ENCODE data around the gene JAKMIP3.

DNA sequence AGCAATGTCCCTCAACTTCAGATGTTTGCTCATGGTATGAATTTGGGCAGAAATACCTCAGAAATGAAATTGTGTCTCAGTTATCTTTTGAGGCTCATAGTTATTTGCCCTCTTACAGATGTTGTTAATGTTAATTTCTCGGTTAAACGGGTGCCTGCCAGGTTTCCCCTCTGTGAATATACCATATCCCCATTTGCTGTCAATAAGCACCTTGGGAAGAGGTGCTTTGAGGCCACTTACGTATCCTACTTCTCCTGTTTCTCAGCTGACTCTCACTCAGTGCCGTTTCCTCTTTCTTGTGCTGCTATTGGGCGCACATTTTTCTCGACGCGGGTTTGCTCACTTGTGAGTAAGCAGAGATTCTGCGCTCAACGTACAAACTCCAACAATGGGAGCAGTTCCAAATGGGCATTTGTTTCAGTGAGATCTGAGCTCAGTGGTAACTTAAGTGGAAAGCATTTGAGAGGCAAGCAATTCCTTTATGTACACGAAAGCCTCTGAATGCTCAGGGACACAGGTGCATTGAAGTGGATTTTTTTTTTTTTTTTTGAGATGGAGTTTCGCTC lies 34.8 kb upstream of the JAKMIP3 start:
- TF ChIP-seq, protein P1, sequence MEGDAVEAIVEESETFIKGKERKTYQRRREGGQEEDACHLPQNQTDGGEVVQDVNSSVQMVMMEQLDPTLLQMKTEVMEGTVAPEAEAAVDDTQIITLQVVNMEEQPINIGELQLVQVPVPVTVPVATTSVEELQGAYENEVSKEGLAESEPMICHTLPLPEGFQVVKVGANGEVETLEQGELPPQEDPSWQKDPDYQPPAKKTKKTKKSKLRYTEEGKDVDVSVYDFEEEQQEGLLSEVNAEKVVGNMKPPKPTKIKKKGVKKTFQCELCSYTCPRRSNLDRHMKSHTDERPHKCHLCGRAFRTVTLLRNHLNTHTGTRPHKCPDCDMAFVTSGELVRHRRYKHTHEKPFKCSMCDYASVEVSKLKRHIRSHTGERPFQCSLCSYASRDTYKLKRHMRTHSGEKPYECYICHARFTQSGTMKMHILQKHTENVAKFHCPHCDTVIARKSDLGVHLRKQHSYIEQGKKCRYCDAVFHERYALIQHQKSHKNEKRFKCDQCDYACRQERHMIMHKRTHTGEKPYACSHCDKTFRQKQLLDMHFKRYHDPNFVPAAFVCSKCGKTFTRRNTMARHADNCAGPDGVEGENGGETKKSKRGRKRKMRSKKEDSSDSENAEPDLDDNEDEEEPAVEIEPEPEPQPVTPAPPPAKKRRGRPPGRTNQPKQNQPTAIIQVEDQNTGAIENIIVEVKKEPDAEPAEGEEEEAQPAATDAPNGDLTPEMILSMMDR (IDR thresholded peaks at IDR 0.05): no peak
- no peak for TF ChIP-seq POLR2A (IDR thresholded peaks at IDR 0.05)
